Activated CD4-positive, alpha-beta T cell treated with anti-CD3 and anti-CD28 coated beads, Interleukin-2, amount 50 U/mL, for 48 hours (primary cell): ENCODE results near the gene LDLRAD3.

Source experiments
- DNase-seq, 2 experiments: peaks; one replicate each; pipeline ENCODE4 v3.0.0-alpha.2; 2020

Gene LDLRAD3

GRCh38 chr11:35927682-35928081 lies 16.2 kb upstream of the LDLRAD3 start:
- DNase-seq = no peak

DNA sequence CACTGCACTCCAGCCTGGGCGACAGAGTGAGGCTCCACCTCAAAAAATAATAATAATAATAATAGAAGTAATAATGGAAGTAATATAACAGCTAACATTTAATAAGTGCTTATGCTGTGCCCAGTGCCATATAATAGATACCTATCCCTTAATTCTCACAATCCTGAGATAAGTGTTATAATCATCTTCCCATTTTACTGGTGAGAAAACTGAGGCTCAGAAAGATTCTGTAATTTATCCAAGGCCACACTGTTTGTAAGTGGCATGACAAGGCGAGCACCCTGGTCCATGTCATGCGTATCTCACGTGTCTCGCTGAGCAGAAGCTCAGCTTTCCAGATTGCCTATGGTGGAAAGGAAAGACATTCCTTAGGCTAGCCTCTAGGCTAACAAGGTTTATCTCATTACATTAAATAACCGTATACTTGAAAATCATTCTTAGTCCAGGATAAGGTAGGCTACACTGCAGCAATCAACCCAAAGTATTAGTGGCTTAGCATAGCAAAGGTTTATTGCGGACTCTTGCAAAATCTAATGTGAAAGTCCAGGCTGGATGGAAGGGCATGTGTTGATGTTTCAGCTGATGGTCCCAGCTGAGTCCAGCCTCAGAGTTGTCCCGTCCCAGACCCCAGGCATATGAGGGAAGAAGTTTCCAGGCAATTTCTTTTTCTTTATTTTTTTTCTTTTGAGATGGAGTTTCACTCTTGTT lies 15.0 kb upstream of the LDLRAD3 start:
- no peak for DNase-seq

- no peak for DNase-seq
These were observed 13.4 kb upstream of the LDLRAD3 start for GRCh38 chr11:35930466-35930865.

DNA sequence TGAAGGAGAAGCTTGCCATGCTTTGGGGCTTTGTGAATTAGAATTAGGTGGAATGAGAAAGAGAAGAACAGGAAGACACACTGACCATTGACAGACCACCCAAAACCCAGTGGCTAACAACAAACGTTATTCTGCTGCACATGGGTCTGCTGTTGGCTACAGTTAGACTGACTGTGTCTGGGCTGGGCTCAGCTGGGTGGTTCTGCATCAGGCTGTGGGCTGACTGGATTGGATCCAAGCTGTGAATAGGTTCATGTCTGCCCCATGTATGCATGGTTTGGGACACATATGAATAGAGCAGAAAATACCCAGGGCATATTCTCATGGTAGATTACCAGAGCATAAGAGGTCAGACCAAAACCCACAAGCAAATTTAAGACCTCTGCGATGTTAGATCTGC lies 11.7 kb upstream of the LDLRAD3 start:
- no peak for DNase-seq

- no peak for DNase-seq
These were observed 11.1 kb upstream of the LDLRAD3 start for GRCh38 chr11:35932681-35933319.

GRCh38 chr11:35933320-35933871 lies 10.5 kb upstream of the LDLRAD3 start:
- DNase-seq = no peak

DNA sequence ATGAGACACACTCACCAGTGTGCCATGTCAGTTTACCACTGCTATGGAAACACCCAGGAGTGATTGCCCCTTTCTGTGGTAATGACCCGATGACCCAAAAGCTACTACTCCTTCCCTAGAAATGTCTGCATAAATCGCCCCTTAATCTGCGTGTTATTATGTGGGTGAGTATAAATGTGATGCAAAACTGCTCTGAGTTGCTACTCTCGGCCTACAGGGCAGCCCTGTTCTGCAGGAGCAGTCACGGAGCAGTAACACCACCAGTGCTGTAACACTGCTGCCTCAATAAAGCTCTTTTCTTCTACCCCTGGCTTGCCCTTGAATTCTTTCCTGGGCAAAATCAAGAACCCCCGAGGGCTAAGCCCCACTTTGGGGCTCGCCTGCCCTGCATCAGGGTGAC lies 9.6 kb upstream of the LDLRAD3 start:
- DNase-seq = no peak

GRCh38 chr11:35934981-35935380 lies 8.9 kb upstream of the LDLRAD3 start:
- DNase-seq = no peak

DNA sequence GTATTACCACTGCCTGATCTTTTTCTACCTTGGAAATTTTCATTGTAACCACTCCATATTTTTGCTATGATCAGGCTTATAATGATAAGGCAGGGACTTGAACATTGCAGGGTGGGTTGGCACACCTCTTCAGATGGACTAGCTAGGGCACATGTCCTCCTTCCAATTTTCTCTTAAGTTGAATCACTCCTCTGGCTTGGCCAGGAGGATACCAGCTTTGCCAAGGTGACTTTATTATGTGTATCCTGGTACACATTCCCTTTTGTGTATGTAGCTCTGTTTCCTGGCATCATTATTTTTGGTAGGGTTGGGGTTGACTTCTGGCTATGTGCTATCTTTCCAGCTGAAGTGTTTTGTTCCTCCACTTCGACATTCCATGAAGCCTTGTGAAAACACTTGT lies 8.5 kb upstream of the LDLRAD3 start:
- no peak for DNase-seq

DNA sequence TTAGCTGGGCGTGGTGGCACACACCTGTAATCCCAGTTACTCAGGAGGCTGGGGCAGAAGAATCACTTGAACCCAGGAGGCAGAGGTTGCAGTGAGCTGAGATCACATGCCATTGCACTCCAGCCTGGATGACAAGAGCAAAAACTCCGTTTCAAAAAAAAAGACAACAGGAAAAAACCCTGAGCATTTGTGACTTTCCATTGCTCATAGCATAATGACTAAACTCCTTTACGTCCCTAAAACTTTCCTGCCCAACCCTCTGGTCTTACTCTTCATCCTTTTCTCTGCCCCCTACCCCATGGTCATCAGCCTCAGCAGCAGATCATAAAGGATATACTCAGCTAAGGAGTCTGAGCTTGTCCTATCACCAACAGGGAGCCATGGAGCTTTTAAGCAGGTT lies 6.8 kb upstream of the LDLRAD3 start:
- DNase-seq = no peak

DNA sequence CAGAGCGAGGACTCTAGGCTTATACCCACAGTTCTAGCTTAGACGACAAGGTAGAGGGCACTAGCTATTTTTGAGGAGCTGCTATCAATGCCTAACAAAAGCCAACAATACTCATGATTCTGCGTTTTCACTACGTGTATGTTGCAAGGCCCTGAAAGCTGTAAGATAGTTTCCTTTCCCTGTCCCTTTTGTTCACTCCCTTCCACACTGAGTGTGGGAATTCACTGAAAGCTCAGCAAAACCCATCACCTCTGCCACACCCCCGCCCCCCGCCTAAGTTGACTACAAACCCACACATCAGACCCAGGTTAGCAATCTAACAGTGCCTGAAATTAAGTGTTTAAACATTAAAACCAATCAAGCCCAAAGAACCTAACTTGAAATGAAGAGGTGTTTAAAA lies 6.2 kb upstream of the LDLRAD3 start:
- DNase-seq = no peak

DNA sequence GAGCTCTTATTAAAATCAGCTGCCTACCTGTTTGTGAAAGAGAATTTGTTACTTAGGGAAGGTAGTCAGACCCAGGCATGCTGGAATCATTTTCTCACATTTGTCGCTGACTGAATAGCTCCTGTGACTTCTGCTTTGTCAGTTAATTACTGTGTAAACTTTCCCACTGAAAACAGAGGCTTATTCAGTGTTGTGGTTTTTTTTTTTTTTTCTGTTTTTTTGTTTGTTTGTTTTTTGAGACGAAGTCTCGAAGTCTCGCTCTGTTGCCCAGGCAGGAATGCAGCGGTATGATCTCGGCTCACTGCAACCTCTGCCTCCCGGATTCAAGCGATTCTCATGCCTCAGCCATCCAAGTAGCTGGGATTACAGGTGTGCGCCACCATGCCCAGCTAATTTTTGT lies 5.6 kb upstream of the LDLRAD3 start:
- DNase-seq = no peak

GRCh38 chr11:35943309-35943708 lies 553 bp upstream of the LDLRAD3 start:
- no peak for DNase-seq

- DNase-seq = no peak
These were observed 758 bp downstream of the LDLRAD3 start for GRCh38 chr11:35944503-35945136.

DNA sequence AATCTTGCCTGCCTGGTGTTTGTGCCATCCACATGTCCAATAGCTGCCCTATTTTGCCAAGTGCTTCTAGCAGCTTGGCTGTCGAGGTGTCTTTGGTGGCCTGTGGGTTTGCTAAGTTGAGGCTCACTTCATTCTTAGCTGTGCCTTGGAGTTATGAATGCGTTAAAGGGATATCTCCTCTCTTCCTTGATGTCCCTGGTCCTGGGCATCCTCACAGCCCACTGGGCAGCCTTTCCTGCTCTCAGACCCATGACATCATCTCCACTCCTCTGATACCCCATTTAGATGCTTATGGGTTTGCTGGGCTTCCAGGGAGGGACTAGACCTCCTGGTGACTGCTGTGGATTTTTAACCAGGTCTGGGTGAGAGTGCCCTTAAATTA lies 1.3 kb downstream of the LDLRAD3 start:
- no peak for DNase-seq

DNA sequence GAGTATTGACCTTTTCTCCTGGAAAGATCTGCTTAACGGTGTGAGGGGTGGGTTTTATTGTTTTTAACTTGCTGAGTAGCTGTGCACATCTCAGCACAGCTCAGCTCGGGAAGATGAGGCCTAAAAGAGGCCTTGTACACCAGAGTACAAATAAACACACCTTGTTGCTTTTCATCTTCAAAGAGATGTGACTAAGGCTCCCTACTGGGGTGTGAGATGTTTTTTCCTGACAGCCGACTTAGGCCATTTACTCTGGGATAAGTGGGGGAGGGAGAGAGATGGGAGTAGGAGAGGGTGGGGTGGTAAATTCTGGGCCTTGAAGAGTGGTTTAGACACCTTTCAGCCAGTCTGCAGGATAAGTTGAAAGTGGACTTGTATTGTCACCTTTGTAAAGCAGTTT lies 2.9 kb downstream of the LDLRAD3 start:
- DNase-seq = no peak

- DNase-seq = no peak
These were observed 3.6 kb downstream of the LDLRAD3 start for GRCh38 chr11:35947437-35947836.

DNA sequence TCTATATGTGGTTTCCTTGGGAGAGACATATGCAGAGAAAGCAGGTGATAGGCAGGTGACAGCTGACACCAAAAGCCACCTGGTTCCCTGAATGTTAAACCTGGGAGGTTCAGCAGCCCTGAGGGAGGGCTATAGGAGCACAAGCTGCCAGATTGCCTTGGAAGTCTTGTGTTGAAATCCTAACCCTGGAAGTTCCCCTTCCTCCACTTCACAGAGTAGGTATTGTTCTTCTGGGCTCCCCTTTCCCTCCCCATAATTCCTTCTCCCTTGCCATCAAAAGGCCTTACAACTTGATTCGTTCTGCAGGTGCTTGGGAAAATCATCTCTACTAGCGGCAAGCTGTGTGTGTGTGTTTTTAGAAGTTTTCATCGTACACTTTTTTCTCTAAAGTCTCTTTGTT lies 5.4 kb downstream of the LDLRAD3 start:
- DNase-seq = no peak

DNA sequence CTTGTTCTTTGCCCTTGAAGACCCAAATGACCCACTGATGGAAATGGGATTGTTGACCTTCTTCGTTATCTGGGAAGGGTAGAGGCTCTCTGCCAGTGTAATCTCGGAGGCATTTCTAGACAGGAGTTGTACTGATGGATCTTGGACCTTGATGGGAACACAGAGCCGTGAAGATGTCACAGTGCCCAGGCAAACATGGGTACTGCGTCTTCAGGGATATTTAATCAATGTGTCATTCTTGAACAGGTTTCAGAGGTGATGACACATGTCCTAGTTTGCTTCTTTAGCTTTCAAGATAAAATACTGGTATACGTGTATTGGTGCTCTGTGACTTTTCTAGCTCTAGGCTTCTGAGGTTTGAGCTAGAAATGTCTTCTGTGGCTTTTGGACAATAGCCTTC lies 6.2 kb downstream of the LDLRAD3 start:
- DNase-seq = no peak

DNA sequence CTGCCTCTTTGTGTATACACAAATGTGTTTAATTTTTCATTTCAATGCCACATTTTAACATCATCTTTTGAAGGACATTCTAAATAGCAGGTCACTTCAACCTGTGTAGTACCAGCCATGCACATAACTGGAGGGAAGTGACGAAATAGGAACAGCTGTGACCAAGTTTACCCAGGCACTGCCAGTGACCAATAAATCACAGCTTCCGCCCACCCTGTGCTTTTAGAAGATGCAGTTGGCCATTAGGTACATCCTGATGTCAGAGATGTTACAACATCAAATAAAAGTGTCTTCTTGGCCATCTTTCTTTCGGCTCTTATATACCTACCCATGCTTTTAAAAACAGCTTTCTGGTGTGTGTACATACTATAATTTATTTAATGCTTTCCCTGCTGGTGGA lies 7.8 kb downstream of the LDLRAD3 start:
- no peak for DNase-seq

DNA sequence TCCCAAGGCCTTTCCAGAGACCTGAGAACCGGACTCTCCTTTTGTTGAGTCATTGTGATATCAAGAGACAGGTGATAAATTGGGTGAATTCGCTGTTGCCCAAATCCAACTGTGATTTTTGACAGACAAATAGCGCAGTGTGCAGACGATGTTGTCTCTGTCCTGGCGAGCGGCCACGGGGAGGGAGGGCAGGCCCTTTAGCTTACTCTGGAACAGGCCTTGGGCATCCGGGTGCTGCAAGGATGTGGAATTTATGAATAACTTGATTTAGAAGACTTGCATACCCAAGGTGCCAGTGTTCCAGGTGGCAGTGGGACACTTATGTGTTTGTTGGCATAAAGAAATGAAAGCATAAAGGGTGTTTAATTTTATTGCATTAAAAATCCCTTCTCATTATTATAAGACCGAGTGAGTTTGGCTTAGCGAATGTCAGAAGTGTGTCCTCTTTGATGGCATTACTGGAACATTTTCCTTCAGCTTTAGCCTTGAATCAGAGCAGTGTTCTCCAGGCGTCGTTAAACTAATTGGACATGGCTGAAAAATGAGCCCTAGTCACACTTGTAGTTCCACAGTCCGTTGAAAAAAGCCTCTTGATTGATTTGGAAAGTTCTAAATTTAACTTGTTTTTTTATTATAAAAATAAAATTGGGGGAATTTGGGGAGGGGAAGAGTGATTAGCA lies 9.4 kb downstream of the LDLRAD3 start:
- DNase-seq = no peak

- no peak for DNase-seq
These were observed 10.3 kb downstream of the LDLRAD3 start for GRCh38 chr11:35954205-35954604.

DNA sequence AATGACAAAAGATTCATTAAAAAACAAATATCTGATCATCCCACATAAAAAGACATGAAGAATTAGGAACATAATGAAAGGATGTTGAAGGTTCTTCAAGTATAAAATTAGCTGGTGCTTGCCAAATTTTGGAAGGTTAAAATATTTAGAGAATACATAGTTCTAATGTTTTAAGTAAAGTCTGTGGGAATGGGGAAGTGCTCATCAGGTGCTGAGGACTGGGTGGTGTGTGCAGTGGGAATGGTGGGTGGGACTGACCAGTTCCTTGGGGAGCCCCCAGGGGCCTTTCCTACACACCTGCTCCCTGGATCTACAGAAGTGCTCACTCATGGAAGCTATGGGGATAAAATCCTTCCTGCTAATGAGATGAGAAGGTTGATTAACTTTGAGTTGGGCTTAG lies 11.8 kb downstream of the LDLRAD3 start:
- DNase-seq = no peak
